HEK293 (cell line): ENCODE measurements around the gene PREX1.

Experiments used
- SETDB1 ChIP-seq: IDR thresholded peaks from one replicate; pipeline ENCODE4 v1.6.1; 2017; ENCODE audit warnings: mild to moderate bottlenecking, low read length, moderate library complexity, mixed read lengths; ENCODE audit not compliant: insufficient read length
- SP2 ChIP-seq: fragments of 450-650 bp; formaldehyde crosslinking; IDR thresholded peaks from 2 replicates; pipeline ENCODE4 v1.5.1; 2016; ENCODE audit warnings: missing biosample characterization, missing genetic modification characterization
- YY1 ChIP-seq: fragments of 450-650 bp; formaldehyde crosslinking; IDR thresholded peaks from 2 replicates; pipeline ENCODE4 v1.5.1; 2018; ENCODE audit warnings: missing biosample characterization, missing genetic modification characterization
- ZNF2 ChIP-seq: fragments of 450-650 bp; formaldehyde crosslinking; IDR thresholded peaks from 2 replicates; pipeline ENCODE4 v1.5.1; 2016; ENCODE audit warnings: missing biosample characterization, missing genetic modification characterization
- ZNF335 ChIP-seq: fragments of 450-650 bp; formaldehyde crosslinking; conservative IDR thresholded peaks from 2 replicates; pipeline ENCODE4 v1.5.1; 2016; ENCODE audit warnings: missing biosample characterization, missing genetic modification characterization
- ZNF501 ChIP-seq: fragments of 450-650 bp; formaldehyde crosslinking; IDR thresholded peaks from 2 replicates; pipeline ENCODE4 v1.5.1; 2016; ENCODE audit warnings: missing biosample characterization, missing genetic modification characterization
- TF ChIP-seq, protein P1 (sequence below): fragments of 450-650 bp; formaldehyde crosslinking; IDR thresholded peaks from 2 replicates; pipeline ENCODE4 v1.5.1; 2016; ENCODE audit warnings: missing biosample characterization, missing genetic modification characterization
- TF ChIP-seq, protein P2 (sequence below): fragments of 450-650 bp; formaldehyde crosslinking; IDR thresholded peaks from 2 replicates; pipeline ENCODE4 v1.5.1; 2016; ENCODE audit warnings: missing biosample characterization, missing genetic modification characterization
- TF ChIP-seq, protein P3 (sequence below): fragments of 450-650 bp; formaldehyde crosslinking; IDR thresholded peaks from 2 replicates; pipeline ENCODE4 v1.5.1; 2016; ENCODE audit warnings: missing biosample characterization, missing genetic modification characterization, low read depth

DNA sequence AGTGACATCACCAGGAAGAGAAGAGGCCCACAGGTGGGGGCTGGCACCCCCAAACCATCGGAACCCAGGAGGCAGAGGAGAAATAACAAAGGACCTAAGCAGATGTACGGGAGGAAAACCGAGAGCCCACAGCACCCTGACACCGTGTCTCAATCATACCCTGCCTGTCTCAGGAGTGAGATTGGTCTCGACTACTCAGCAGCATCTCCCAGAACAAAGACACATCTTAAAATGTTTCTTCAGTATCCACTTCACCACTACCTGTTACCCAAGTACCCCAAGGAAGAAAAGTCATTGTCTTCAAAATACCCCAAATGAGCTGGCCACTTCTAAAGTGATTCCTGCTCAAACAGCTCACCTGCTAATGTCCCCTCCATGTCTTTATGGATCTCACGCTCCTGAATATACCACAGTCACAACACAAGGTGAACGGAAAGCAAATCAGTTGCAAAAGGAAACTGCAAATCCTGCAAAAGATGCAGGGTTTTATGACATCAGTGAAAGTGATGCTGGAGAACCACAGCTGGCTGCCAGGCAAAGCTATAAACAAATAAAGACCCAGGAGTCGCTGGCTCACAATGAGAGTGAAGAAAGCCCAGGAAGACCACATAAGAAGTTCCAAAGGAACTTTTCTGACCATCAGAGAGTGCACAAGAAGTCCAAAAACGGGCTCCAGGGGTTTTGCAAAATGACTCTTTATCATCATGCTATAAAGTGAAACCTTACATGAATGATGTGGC, 44.1 kb downstream of the PREX1 start:
- TF ChIP-seq, protein P1, sequence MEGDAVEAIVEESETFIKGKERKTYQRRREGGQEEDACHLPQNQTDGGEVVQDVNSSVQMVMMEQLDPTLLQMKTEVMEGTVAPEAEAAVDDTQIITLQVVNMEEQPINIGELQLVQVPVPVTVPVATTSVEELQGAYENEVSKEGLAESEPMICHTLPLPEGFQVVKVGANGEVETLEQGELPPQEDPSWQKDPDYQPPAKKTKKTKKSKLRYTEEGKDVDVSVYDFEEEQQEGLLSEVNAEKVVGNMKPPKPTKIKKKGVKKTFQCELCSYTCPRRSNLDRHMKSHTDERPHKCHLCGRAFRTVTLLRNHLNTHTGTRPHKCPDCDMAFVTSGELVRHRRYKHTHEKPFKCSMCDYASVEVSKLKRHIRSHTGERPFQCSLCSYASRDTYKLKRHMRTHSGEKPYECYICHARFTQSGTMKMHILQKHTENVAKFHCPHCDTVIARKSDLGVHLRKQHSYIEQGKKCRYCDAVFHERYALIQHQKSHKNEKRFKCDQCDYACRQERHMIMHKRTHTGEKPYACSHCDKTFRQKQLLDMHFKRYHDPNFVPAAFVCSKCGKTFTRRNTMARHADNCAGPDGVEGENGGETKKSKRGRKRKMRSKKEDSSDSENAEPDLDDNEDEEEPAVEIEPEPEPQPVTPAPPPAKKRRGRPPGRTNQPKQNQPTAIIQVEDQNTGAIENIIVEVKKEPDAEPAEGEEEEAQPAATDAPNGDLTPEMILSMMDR (tag by site-specific recombination) = no peak
- TF ChIP-seq, protein P2, sequence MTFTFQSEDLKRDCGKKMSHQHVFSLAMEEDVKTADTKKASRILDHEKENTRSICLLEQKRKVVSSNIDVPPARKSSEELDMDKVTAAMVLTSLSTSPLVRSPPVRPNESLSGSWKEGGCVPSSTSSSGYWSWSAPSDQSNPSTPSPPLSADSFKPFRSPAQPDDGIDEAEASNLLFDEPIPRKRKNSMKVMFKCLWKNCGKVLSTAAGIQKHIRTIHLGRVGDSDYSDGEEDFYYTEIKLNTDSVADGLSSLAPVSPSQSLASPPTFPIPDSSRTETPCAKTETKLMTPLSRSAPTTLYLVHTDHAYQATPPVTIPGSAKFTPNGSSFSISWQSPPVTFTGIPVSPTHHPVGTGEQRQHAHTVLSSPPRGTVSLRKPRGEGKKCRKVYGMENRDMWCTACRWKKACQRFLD (tag by site-specific recombination) = no peak
- TF ChIP-seq YY1 (tag by site-specific recombination) = no peak
- TF ChIP-seq SP2 = no peak
- no peak for TF ChIP-seq SETDB1
- TF ChIP-seq, protein P3, sequence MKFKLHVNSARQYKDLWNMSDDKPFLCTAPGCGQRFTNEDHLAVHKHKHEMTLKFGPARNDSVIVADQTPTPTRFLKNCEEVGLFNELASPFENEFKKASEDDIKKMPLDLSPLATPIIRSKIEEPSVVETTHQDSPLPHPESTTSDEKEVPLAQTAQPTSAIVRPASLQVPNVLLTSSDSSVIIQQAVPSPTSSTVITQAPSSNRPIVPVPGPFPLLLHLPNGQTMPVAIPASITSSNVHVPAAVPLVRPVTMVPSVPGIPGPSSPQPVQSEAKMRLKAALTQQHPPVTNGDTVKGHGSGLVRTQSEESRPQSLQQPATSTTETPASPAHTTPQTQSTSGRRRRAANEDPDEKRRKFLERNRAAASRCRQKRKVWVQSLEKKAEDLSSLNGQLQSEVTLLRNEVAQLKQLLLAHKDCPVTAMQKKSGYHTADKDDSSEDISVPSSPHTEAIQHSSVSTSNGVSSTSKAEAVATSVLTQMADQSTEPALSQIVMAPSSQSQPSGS (tag by site-specific recombination) = no peak
- TF ChIP-seq ZNF501 = no peak
- no peak for TF ChIP-seq ZNF335
- no peak for TF ChIP-seq ZNF2 (tag by site-specific recombination)
